Activated T-cell treated with anti-CD3 and anti-CD28 coated beads for 24 hours (primary cell): ENCODE measurements around the gene MTHFD2L.
A peak's percentile ranks its signal among the peaks of the same experiment; 100 is the strongest.

Source experiments
- DNase-seq: peaks from one replicate; pipeline ENCODE4 v3.0.0-alpha.2; 2020; ENCODE audit warnings: low read depth

Gene MTHFD2L

GRCh38 chr4:74132944-74133343 lies 25.0 kb upstream of the MTHFD2L start:
- no peak for DNase-seq

GRCh38 chr4:74133786-74134499 lies 24.0 kb upstream of the MTHFD2L start:
- DNase-seq = peak; percentile 18

GRCh38 chr4:74134500-74134852 lies 23.4 kb upstream of the MTHFD2L start:
- DNase-seq = no peak

GRCh38 chr4:74146581-74147129 lies 11.3 kb upstream of the MTHFD2L start:
- DNase-seq = no peak

- DNase-seq = no peak
These were observed 9.7 kb upstream of the MTHFD2L start for GRCh38 chr4:74148205-74148604.

DNA sequence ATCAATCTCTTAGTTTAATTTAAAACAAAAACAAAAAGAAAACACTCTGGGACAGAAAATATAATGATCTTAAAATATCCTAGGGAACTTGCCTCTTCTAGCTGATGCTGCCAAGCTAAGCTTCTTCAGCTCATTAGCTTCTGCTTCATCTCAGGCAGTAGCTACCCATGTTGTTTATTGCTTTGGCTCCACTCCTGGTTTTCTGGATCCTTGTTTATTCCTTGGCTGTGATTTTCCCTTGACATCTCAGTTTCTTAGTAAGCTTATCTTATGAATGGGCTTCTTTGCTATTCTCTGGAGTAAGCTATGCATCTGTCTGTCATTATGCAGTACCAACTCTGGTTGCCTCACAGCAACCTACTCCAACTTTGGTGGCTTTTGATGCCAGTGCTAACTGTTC lies 5.1 kb upstream of the MTHFD2L start:
- no peak for DNase-seq

DNA sequence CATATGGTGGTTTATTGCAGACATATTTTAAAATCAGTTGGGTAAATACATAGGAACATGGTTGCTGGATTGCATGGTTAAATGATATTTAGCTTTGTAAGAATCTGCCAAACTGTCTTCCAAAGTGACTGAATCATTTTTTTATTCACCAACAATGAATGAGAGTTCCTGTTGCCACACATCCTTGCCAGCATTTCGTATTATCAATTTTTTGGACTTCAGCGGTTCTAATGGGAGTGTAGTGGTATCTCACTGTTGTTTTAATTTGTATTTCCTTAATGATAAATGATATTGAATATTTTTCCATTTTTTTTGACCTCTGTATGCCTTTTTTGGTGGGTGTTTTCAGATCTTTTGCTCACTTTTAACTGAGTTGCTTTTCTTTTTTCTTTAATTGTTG lies 1.4 kb upstream of the MTHFD2L start:
- DNase-seq = no peak

DNA sequence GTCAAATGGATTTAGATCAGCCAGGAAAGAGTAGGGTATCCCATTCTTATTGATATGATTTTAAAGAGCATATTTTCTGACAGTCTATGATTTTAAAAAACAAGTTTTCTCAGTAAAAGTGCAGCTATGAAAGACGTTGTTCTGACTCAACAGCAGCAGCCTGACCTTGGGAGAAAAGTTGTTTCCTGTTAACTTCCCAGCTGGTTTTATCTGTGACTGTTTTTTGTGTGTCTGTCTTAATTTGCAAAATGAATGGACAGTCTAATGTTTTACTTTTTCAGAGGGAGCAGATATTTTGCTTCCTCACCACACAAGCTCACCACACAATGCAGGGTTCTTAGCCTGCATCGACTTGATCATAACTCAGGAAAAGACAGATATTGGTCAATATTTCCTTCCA lies 764 bp upstream of the MTHFD2L start:
- DNase-seq = no peak

DNA sequence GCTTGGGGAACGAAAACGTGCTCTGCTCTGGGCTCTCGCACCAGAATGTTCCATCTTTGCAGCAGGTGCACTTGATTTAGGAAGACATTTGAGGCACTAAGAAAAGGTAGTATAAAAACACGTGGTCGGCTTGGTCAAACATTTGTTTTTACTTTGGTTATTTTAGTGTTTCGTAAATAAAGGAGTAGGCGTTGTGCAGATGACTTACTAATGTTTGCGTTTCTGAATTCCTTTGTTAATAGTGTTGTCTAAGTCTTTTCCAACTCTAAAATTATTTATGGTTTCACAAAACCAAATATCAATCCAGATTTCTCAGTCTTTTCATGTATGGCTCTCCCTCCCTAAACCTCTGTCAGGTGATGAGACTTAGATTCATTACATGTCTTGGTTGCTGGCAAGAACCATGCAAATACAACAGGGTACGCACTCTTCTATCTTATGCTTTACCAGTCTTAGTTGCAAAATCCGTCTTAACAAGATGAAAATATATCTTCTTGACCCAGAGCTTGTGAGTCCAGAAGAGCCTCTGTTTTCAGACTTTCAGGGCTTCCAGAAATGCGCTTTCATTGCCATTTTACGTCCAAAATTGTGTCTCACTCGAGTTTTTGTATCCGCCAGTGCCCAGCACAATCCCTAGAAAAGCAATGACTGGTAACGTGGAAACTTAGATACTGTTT lies 686 bp downstream of the MTHFD2L start:
- DNase-seq = no peak

- no peak for DNase-seq
These were observed 1.3 kb downstream of the MTHFD2L start for GRCh38 chr4:74159143-74159709.

DNA sequence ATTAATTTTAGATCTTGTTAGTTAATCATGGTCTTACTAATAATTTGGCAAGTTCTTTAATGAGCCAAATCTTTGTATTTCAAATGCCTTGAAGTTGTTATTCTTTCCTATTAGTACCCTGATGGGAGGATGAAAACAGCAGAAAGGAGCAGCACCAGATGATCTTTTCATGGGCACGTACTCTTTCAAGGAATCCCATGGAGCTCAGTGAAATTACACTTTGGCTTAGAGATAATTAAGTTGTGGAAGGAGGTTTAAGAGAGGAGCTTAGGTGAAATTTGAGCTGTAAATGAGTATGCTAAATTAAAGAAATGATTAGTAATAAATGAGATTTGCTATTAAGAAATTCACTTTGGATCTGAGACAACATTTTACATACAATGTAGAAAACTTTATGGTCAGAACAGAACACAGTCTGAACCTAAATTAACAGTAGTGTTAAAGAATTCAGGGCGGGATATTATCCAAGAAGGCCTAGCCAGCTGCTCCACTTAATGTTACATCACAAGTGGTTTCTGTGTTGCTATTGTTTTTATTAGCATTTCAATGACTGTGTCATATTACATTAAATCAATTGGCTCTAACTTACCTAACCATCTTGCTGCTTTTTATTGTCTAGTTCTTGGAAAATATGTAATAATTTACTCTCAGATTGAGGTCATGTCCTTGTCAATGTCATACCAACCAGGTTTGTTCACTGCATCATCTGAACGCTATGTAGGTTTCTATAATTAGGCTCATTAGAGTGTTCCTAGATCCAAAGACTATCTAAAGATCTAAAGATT lies 3.9 kb downstream of the MTHFD2L start:
- no peak for DNase-seq

- DNase-seq = no peak
These were observed 8.2 kb downstream of the MTHFD2L start for GRCh38 chr4:74166135-74166534.

DNA sequence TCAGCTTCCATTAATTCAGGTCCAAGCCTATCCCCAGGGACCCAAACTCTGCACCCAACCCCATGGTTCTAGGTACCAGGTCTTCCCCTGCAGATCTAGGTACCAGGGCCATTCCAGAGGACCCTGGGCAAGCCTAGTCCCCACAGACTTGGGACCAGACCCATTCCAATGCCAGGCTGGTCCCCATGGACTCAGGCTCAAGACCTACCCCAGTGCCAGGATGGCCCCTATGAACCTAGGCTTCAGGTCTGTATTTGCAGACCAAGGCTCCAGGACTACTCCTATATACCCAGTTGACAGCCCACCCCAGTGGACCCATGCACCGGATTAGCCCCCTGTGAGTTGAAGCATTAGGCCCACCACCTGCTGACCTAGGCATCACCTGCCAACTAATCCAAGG lies 8.9 kb downstream of the MTHFD2L start:
- no peak for DNase-seq

- no peak for DNase-seq
These were observed 9.7 kb downstream of the MTHFD2L start for GRCh38 chr4:74167585-74167984.

DNA sequence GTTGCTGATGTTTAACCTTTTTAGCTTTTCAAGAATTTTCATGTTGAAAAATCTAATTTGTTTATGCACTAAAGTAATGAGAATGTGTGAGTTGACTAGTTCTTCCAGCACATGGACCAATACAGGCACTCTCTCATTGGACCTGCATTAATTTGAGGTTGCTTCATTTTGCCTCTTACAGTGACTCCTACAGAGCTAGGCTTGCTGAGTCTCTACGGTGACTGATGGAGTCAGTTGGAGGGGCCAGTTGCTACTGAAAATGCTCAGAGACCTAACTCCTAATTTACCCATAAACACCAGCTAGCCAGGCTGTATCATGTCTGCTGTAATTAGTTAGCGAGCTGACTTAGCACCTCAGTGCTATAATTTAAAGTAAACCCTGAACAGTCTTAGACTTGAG lies 10.9 kb downstream of the MTHFD2L start:
- no peak for DNase-seq

DNA sequence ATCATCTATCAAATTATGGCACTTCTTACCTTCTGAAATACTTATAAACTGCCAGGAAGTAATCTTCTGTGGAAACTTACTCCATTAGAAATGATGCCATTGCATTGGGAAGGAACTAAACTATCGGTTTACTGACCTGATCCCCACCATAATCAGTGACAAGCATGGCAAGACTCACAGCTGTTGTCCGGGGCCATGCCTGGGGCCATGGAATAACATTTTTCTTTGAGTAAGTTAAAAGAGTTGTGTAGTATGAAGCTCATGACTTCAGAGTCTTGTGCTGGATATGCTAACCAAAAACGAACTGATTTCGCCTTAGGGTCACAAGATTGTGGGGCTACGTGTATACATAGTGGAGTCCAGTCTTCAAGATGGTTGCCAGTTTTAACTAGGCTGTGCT lies 15.4 kb downstream of the MTHFD2L start:
- no peak for DNase-seq

- no peak for DNase-seq
These were observed 16.5 kb downstream of the MTHFD2L start for GRCh38 chr4:74174421-74174820.

DNA sequence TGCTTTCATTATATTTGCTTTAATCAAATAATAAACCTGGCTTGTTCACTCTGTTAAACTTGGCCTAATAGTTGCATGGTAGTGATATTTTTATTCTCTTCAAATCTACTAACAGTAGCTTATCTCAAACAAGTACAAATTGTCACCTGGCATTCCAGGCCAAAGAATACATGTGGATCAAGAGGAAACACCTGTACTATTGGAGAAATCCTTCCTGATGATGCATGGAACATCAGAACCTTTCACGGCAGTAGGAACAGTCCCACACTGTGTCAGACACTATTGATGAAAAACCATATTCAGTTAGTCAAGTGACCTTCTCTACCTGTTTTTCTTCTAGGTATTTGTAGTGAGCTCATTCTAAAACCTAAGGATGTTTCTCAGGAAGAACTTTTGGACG lies 17.0 kb downstream of the MTHFD2L start:
- DNase-seq = no peak

GRCh38 chr4:74175379-74175778 lies 17.5 kb downstream of the MTHFD2L start:
- DNase-seq = no peak

DNA sequence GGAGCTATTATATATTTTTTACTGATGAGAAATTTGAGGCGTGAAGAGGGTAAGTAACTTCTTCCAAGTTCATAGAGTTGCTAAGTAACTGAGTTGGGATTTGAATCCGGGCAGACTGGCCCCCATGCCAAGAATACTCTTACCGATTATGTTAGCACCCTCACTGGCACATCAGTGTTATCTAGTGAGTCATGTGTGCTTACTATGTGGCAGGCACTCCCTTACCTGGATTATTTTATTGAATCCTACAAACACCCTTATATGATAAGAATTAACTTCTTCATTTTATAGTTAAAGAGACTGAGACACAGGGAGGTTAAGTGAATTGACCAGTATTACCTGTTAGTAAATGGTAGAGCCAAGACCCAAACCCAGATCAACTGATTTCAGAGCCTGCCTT lies 20.9 kb downstream of the MTHFD2L start:
- DNase-seq = no peak

GRCh38 chr4:74181219-74181618 lies 23.3 kb downstream of the MTHFD2L start:
- no peak for DNase-seq

GRCh38 chr4:74188912-74189311 lies 31.0 kb downstream of the MTHFD2L start:
- no peak for DNase-seq
